KMS-11 (cell line): ENCODE measurements around the gene DENND2D.

Source experiments
- H2AFZ ChIP-seq: fragments of 200-600 bp; sonication (generic); 2 replicates; pipeline ENCODE4 v1.6.1; 2016; ENCODE audit warnings: antibody characterized with exemption, mixed run types, low read depth
- H3K27ac ChIP-seq: fragments of 200-600 bp; sonication (generic); 2 replicates; pipeline ENCODE4 v1.6.1; 2016; ENCODE audit warnings: mild to moderate bottlenecking, mixed run types
- H3K27me3 ChIP-seq: fragments of 200-600 bp; sonication (generic); 2 replicates; pipeline ENCODE4 v1.6.1; 2017; ENCODE audit warnings: mild to moderate bottlenecking, low read depth, mixed run types, moderate library complexity; ENCODE audit not compliant: insufficient read depth
- H3K36me3 ChIP-seq: fragments of 200-600 bp; sonication (generic); 2 replicates; pipeline ENCODE4 v1.6.1; 2017; ENCODE audit warnings: mild to moderate bottlenecking, mixed run types; ENCODE audit not compliant: insufficient read depth
- H3K4me1 ChIP-seq: fragments of 200-600 bp; sonication (generic); 2 replicates; pipeline ENCODE4 v1.6.1; 2016; ENCODE audit warnings: mild to moderate bottlenecking, low read depth, mixed run types; ENCODE audit not compliant: poor library complexity, severe bottlenecking
- H3K4me2 ChIP-seq: fragments of 200-600 bp; sonication (generic); 2 replicates; pipeline ENCODE4 v1.7.0; 2016; ENCODE audit warnings: mild to moderate bottlenecking, mixed run types
- H3K4me3 ChIP-seq: fragments of 200-600 bp; sonication (generic); IDR thresholded peaks from 2 replicates; pipeline ENCODE4 v1.6.1; 2017; ENCODE audit warnings: low read depth, low read length, mixed read lengths; ENCODE audit not compliant: insufficient read depth
- H3K79me2 ChIP-seq: fragments of 200-600 bp; sonication (generic); 2 replicates; pipeline ENCODE4 v1.6.1; 2016; ENCODE audit warnings: low read depth, mixed run types; ENCODE audit not compliant: insufficient read depth
- H3K9ac ChIP-seq: fragments of 200-600 bp; sonication (generic); 2 replicates; pipeline ENCODE4 v1.6.1; 2016; ENCODE audit warnings: mild to moderate bottlenecking, mixed run types
- H4K20me1 ChIP-seq: fragments of 200-600 bp; sonication (generic); 2 replicates; pipeline ENCODE4 v1.6.1; 2016; ENCODE audit warnings: mild to moderate bottlenecking, mixed run types; ENCODE audit not compliant: insufficient read depth
- CTCF ChIP-seq: fragments of 200-600 bp; sonication (generic); conservative IDR thresholded peaks from 2 replicates; pipeline ENCODE4 v1.6.1; 2017; ENCODE audit warnings: low read depth, mild to moderate bottlenecking, antibody characterized with exemption, low read length, moderate library complexity, mixed read lengths

Gene DENND2D

GRCh38 chr1:111195002-111195684, 5.3 kb downstream of the DENND2D start:
- Histone ChIP-seq H3K4me1 (peaks cover 9% of the 10 kb centered on the region), H3K27ac (no peak overlapping the region), H4K20me1 (no peaks in the 10 kb centered on the region), H3K36me3 (no peaks in the 10 kb centered on the region), H3K79me2 (no peaks in the 10 kb centered on the region), H2AFZ (no peak overlapping the region), H3K4me2 (no peak overlapping the region), H3K9ac (no peak overlapping the region), H3K27me3 (no peaks in the 10 kb centered on the region), H3K4me3 (no peak overlapping the region)
- TF ChIP-seq CTCF = no peak

DNA sequence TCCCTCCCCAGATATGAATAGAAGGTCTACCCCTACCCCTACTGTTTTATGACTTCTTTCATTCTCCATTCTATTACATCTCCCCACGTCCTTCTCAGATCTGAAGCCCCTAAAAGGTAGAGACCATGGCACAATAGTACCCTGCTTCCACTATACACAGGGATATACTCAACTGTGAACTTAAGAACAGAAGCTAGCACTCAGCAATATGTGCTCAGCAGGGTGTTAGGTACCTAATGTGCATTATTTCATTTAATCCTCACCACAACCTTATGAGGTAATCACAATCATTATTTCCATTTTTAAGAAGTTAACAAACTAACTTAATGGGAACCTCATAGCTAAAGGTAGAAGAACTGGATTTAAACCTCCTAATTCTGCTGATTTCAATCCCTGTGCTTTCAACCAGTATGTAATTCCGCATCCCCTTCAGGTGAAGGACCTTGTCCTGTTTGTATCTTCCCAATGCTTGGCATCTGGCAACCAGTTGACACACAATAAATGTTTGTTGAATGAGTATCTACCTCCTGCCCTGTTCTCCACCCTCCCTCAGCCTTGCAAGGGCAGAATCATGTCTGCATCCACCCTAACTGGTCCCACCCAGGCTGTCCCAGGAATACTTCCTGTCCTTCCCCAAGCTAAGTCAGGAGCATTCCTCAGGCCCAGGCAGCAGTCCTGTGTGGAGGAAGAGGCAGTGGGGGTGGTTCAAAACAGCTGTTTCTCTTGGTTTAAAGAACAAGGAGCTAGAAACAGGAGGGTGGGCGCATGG, 6.5 kb downstream of the DENND2D start:
- no peak for TF ChIP-seq CTCF
- Histone ChIP-seq H2AFZ (no peak overlapping the region), H3K4me1 (peaks cover 9% of the 10 kb centered on the region), H3K9ac (no peak overlapping the region), H3K27ac (no peak overlapping the region), H3K4me3 (no peak overlapping the region), H3K36me3 (no peaks in the 10 kb centered on the region), H4K20me1 (no peaks in the 10 kb centered on the region), H3K4me2 (peak overlapping the region; percentile 12; the same call in 1 of the 2 replicates), H3K79me2 (no peaks in the 10 kb centered on the region), H3K27me3 (no peaks in the 10 kb centered on the region)

GRCh38 chr1:111192658-111193519, 7.6 kb downstream of the DENND2D start:
- Histone ChIP-seq H4K20me1 (no peaks in the 10 kb centered on the region), H3K4me1 (peaks cover 9% of the 10 kb centered on the region), H3K4me3 (no peak overlapping the region), H2AFZ (no peak overlapping the region), H3K79me2 (no peaks in the 10 kb centered on the region), H3K9ac (no peak overlapping the region), H3K27me3 (no peaks in the 10 kb centered on the region), H3K36me3 (no peaks in the 10 kb centered on the region), H3K4me2 (peak overlapping the region; percentile 12; the same call in 1 of the 2 replicates), H3K27ac (no peak overlapping the region)
- no peak for TF ChIP-seq CTCF

DNA sequence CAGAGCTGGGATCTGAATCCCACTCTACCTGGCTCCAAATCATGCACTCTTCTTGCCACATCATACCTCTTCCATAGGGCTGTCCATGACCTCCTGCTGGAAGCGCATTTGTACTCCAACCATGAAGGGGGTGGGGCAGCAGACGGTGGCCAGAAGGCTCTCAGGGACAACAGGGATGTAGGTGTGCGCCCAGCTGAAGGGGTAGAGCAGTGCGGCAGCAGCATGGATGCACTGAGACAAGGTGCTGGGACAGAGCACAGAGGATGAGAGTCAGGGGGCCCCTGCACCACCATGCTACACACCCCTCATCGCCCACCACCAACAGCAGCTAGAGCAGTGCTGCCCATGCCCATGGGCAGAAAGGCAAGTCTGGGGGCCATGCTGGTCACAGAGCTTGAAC, 8.4 kb downstream of the DENND2D start:
- TF ChIP-seq CTCF = no peak
- H3K4me2 ChIP-seq = no peak overlapping the region
- no peak overlapping the region for H3K27ac ChIP-seq
- H3K4me1 ChIP-seq = peaks cover 9% of the 10 kb centered on the region
- no peak overlapping the region for H3K4me3 ChIP-seq
- H3K27me3 ChIP-seq = no peaks in the 10 kb centered on the region
- H3K79me2 ChIP-seq = no peaks in the 10 kb centered on the region
- H4K20me1 ChIP-seq = no peaks in the 10 kb centered on the region
- H3K36me3 ChIP-seq = no peaks in the 10 kb centered on the region
- H2AFZ ChIP-seq = no peak overlapping the region
- H3K9ac ChIP-seq = no peak overlapping the region
